Naive thymus-derived CD8-positive, alpha-beta T cell (primary cell): ENCODE data around the gene GNPTG. TPM values are rescaled to one million over a fixed set of nuclear protein-coding genes. Genes with fewer than 3 reads are reported as not detected.

Experiments used
- ATAC-seq, 2 donors: fragments of 150-1000 bp; cut with Tn5 transposase in 1 of 2; sonication (Bioruptor Pico), chemical (Tn5 transposase) in 1 of 2; 1 replicate in 1 of 2; 2 replicates in 1 of 2; pipeline ENCODE4 v1.10.0; 2021; ENCODE audit warnings: mild to moderate bottlenecking in 2 of 2, moderate library complexity in 2 of 2
- POLR2A ChIA-PET: fragments of 350-600 bp; sonication (Branson Sonifier 250); formaldehyde crosslinking; loops from one replicate; lab custom pipeline; 2021; ENCODE audit warnings: antibody characterized with exemption; lab: Charles Lee
- DNase-seq, 10 donors: peaks; one replicate each; pipeline versions ENCODE4 v3.0.0 to v3.0.0-alpha.2; 2020 to 2022
- H3K27ac Mint-ChIP-seq, 10 donors: one replicate each; pipeline ENCODE4 v1.8.0; 2020 to 2022; ENCODE audit warnings: mild to moderate bottlenecking in 10 of 10, mixed read lengths in 10 of 10, moderate library complexity in 4 of 10, inconsistent platforms in 1 of 10
- H3K27me3 Mint-ChIP-seq, 5 donors: one replicate each; pipeline ENCODE4 v1.8.0; 2021 to 2022; ENCODE audit warnings: mixed read lengths in 5 of 5
- H3K36me3 Mint-ChIP-seq, 3 donors: one replicate each; pipeline ENCODE4 v1.8.0; 2020 to 2022; ENCODE audit warnings: mixed read lengths in 3 of 3, mild to moderate bottlenecking in 2 of 3, inconsistent platforms in 1 of 3
- H3K4me1 Mint-ChIP-seq, 4 donors: one replicate each; pipeline ENCODE4 v1.8.0; 2021 to 2022; ENCODE audit warnings: mixed read lengths in 4 of 4
- H3K4me3 Mint-ChIP-seq, 10 donors: one replicate each; pipeline ENCODE4 v1.8.0; 2020 to 2022; ENCODE audit warnings: mild to moderate bottlenecking in 10 of 10, mixed read lengths in 10 of 10, moderate library complexity in 6 of 10, inconsistent platforms in 1 of 10
- H3K9me3 Mint-ChIP-seq, 9 donors: one replicate each; pipeline ENCODE4 v1.8.0; 2020 to 2022; ENCODE audit warnings: mixed read lengths in 9 of 9, mild to moderate bottlenecking in 3 of 9, inconsistent platforms in 1 of 9, moderate library complexity in 1 of 9
- polyA plus RNA-seq, 3 donors: library from polyadenylated mRNA; unstranded; fragments of 300-500 nt; fragmentation: Illumina TruSeq; gene quantifications; one replicate each; pipeline ENCODE4 v1.2.3, GENCODE V29; 2021
- total RNA-seq, 8 experiments: library from RNA in 2 of 8; stranded (reverse) in 2 of 8; gene quantifications; one replicate each; pipeline ENCODE4 v1.2.3 and lab custom pipeline; 2021 to 2026

GNPTG gene
- total and polyA plus RNA-seq, 5 experiments from 2014 or later: 44.4 to 65.2 (median 56.9) TPM

GRCh38 chr16:1356061-1356900 is 4.5 kb downstream of the GNPTG start:
- Mint-ChIP-seq H3K27ac (peak overlapping the region in 1 of 10 donors; percentile 73), H3K4me3 (peak overlapping the region in 1 of 10 donors; percentile 7), H3K9me3 (peaks cover 0 to 2% (median 0%) of the 10 kb centered on the region in 9 donors), H3K27me3 (no peaks in the 10 kb centered on the region), H3K4me1 (peaks cover 20 to 41% (median 31%) of the 10 kb centered on the region in 4 donors), H3K36me3 (peaks cover 0 to 16% (median 0%) of the 10 kb centered on the region in 3 donors)
- POLR2A ChIA-PET: interaction anchor here (0.8 kb wide), 1 partner anchor 24 kb away, joined by 4 read pairs; no protein-coding TSS in a partner anchor
- ATAC-seq (no peak), DNase-seq (no peak)

GRCh38 chr16:1357906-1358566 is 6.3 kb downstream of the GNPTG start:
- no peak for DNase-seq
- ATAC-seq: no peak
- Mint-ChIP-seq H3K9me3 (no peaks in the 10 kb centered on the region), H3K4me3 (no peak overlapping the region), H3K36me3 (peaks cover 0 to 23% (median 0%) of the 10 kb centered on the region in 3 donors), H3K27me3 (no peaks in the 10 kb centered on the region), H3K27ac (peak overlapping the region in 3 of 10 donors; percentile 16 to 53 (median 40)), H3K4me1 (peaks cover 15 to 29% (median 22%) of the 10 kb centered on the region in 4 donors)
- POLR2A ChIA-PET: no interaction called here

GRCh38 chr16:1361685-1362360 is 10.1 kb downstream of the GNPTG start:
- H3K27ac Mint-ChIP-seq: no peak overlapping the region
- no peak for DNase-seq
- POLR2A ChIA-PET: interaction anchor here (1.1 kb wide), 1 partner anchor 11 kb away, joined by 3 read pairs; no protein-coding TSS in a partner anchor
- H3K4me1 Mint-ChIP-seq: peaks cover 2 to 14% (median 5%) of the 10 kb centered on the region in 4 donors
- H3K4me3 Mint-ChIP-seq: no peak overlapping the region
- ATAC-seq: no peak
- H3K9me3 Mint-ChIP-seq: no peaks in the 10 kb centered on the region
- H3K36me3 Mint-ChIP-seq: peaks cover 0 to 53% (median 3%) of the 10 kb centered on the region in 3 donors
- no peaks in the 10 kb centered on the region for H3K27me3 Mint-ChIP-seq

GRCh38 chr16:1362807-1363206 is 11.1 kb downstream of the GNPTG start:
- H3K27me3 Mint-ChIP-seq: no peaks in the 10 kb centered on the region
- POLR2A ChIA-PET: interaction anchor here (0.6 to 1.1 kb wide), 2 partner anchors 12 to 61 kb away, joined by 3 to 4 read pairs; no protein-coding TSS in a partner anchor
- H3K4me3 Mint-ChIP-seq: no peak overlapping the region
- H3K4me1 Mint-ChIP-seq: peaks cover 2 to 14% (median 5%) of the 10 kb centered on the region in 4 donors
- no peaks in the 10 kb centered on the region for H3K9me3 Mint-ChIP-seq
- DNase-seq: no peak
- H3K27ac Mint-ChIP-seq: peak overlapping the region in 1 of 10 donors; percentile 67
- peaks cover 0 to 53% (median 3%) of the 10 kb centered on the region in 3 donors for H3K36me3 Mint-ChIP-seq
- no peak for ATAC-seq

GRCh38 chr16:1363501-1364041 is 11.8 kb downstream of the GNPTG start:
- Mint-ChIP-seq H3K4me1 (peaks cover 0 to 9% (median 3%) of the 10 kb centered on the region in 4 donors), H3K27me3 (no peaks in the 10 kb centered on the region), H3K27ac (peak overlapping the region in 4 of 10 donors; percentile 49 to 84 (median 55)), H3K9me3 (no peaks in the 10 kb centered on the region), H3K4me3 (no peak overlapping the region), H3K36me3 (peaks cover 0 to 56% (median 3%) of the 10 kb centered on the region in 3 donors)
- DNase-seq: peak; percentile 45 to 77 (median 66)
- ATAC-seq: peak; percentile 95 to 98
- POLR2A ChIA-PET: interaction anchor here (0.6 to 1.2 kb wide), 4 partner anchors 10 to 896 kb away, joined by 3 to 4 read pairs (median 4); no protein-coding TSS in a partner anchor

GRCh38 chr16:1364510-1364909 is 12.8 kb downstream of the GNPTG start:
- H3K27me3 Mint-ChIP-seq: no peaks in the 10 kb centered on the region
- ATAC-seq (no peak), DNase-seq (no peak)
- H3K9me3 Mint-ChIP-seq: no peaks in the 10 kb centered on the region
- peaks cover 0 to 8% (median 3%) of the 10 kb centered on the region in 4 donors for H3K4me1 Mint-ChIP-seq
- H3K27ac Mint-ChIP-seq: no peak overlapping the region
- no peak overlapping the region for H3K4me3 Mint-ChIP-seq
- peaks cover 0 to 55% (median 3%) of the 10 kb centered on the region in 3 donors for H3K36me3 Mint-ChIP-seq
- POLR2A ChIA-PET: interaction anchor here (1.1 to 1.2 kb wide), 2 partner anchors 11 to 68 kb away, joined by 3 to 4 read pairs; no protein-coding TSS in a partner anchor

- POLR2A ChIA-PET: interaction anchor here (0.6 kb wide), 1 partner anchor 559 kb away, joined by 3 read pairs; no protein-coding TSS in a partner anchor
- peaks cover 0 to 51% (median 3%) of the 10 kb centered on the region in 3 donors for H3K36me3 Mint-ChIP-seq
- no peaks in the 10 kb centered on the region for H3K27me3 Mint-ChIP-seq
Measured at GRCh38 chr16:1366060-1366711, 14.5 kb downstream of the GNPTG start.

GRCh38 chr16:1366712-1367299 is 15.1 kb downstream of the GNPTG start:
- peaks cover 0 to 8% (median 2%) of the 10 kb centered on the region in 4 donors for H3K4me1 Mint-ChIP-seq
- no peak overlapping the region for H3K4me3 Mint-ChIP-seq
- no peak overlapping the region for H3K27ac Mint-ChIP-seq
- POLR2A ChIA-PET: interaction anchor here (0.6 kb wide), 1 partner anchor 560 kb away, joined by 3 read pairs; no protein-coding TSS in a partner anchor
- H3K9me3 Mint-ChIP-seq: no peaks in the 10 kb centered on the region
- H3K27me3 Mint-ChIP-seq: no peaks in the 10 kb centered on the region
- no peak for DNase-seq
- no peak for ATAC-seq
- peaks cover 0 to 49% (median 3%) of the 10 kb centered on the region in 3 donors for H3K36me3 Mint-ChIP-seq

More at GRCh38 chr16:1366060-1366711, 14.5 kb downstream of the GNPTG start:
- Mint-ChIP-seq H3K27ac (peak overlapping the region in 1 of 10 donors; percentile 28), H3K4me1 (peaks cover 0 to 8% (median 2%) of the 10 kb centered on the region in 4 donors), H3K9me3 (no peaks in the 10 kb centered on the region), H3K4me3 (no peak overlapping the region)
- no peak for DNase-seq
- no peak for ATAC-seq

GRCh38 chr16:1367486-1368174 is 15.9 kb downstream of the GNPTG start:
- Mint-ChIP-seq H3K27me3 (no peaks in the 10 kb centered on the region), H3K4me3 (no peak overlapping the region), H3K27ac (peak overlapping the region in 1 of 10 donors; percentile 75), H3K4me1 (peaks cover 0 to 8% (median 2%) of the 10 kb centered on the region in 4 donors), H3K9me3 (no peaks in the 10 kb centered on the region), H3K36me3 (peaks cover 0 to 49% (median 3%) of the 10 kb centered on the region in 3 donors)
- DNase-seq: no peak
- no peak for ATAC-seq
- POLR2A ChIA-PET: interaction anchor here (0.7 kb wide), 1 partner anchor 53 kb away, joined by 4 read pairs; no protein-coding TSS in a partner anchor

GRCh38 chr16:1371054-1371978 is 19.6 kb downstream of the GNPTG start:
- H3K27me3 Mint-ChIP-seq: no peaks in the 10 kb centered on the region
- peaks cover 0 to 25% (median 0%) of the 10 kb centered on the region in 3 donors for H3K36me3 Mint-ChIP-seq
- H3K4me3 Mint-ChIP-seq: no peak overlapping the region
- no peak for DNase-seq
- no peak overlapping the region for H3K27ac Mint-ChIP-seq
- no peaks in the 10 kb centered on the region for H3K9me3 Mint-ChIP-seq
- no peak for ATAC-seq
- POLR2A ChIA-PET: no interaction called here
- H3K4me1 Mint-ChIP-seq: peaks cover 0 to under 1% (median 0%) of the 10 kb centered on the region in 4 donors
